NCI-H146 treated with DMSO at 0.1 percent for 48 hours (cell line): ENCODE data around the gene PLXNA4.

Source experiments
- DNase-seq: peaks from one replicate; lab custom pipeline; 2025; ENCODE audit not compliant: unreplicated experiment; lab: John Stamatoyannopoulos, UW

The PLXNA4 gene

GRCh38 chr7:132422502-132423111 lies 153.7 kb downstream of the PLXNA4 start:
- DNase-seq: no peak

DNA sequence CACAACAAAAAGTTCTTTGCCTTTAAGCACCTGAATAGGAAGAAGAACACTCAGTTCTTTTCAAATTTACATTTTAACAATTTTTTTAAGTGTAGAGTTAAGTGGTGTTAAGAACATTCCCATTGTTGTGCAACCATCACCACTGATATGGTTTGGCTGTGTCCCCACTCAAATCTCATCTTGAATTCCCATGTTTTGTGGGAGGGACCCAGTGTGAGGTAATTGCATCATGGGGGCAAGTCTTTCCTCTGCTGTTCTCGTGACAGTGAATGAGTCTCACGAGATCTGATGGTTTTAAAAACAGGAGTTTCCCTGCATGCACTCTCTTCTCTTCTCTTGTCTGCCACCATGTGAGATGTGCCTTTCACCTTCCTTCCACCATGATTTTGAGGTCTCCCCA lies 155.7 kb downstream of the PLXNA4 start:
- DNase-seq: no peak

- no peak for DNase-seq
Measured at GRCh38 chr7:132419542-132419941, 156.7 kb downstream of the PLXNA4 start.

GRCh38 chr7:132418840-132419239 lies 157.4 kb downstream of the PLXNA4 start:
- no peak for DNase-seq

- DNase-seq: no peak
Measured at GRCh38 chr7:132417103-132417906, 159.0 kb downstream of the PLXNA4 start.

DNA sequence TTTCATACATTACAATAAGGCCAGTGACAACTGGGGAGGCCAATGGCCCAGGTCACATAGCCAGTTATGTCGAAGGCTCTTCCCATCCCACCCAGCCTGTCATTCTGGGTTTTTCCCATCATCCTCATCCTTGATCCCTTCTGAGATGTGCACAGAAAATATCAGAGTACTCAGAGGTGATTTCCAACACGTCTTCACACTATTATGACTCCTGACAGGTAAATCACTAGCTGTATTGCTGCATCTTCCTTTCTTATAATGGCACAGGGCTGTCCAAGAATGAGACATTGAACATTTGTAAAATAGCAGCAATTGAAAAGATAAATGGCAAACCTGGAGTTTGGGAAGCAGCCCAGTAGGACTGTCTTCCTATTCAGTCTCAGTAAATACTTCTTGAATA lies 159.9 kb downstream of the PLXNA4 start:
- no peak for DNase-seq

DNA sequence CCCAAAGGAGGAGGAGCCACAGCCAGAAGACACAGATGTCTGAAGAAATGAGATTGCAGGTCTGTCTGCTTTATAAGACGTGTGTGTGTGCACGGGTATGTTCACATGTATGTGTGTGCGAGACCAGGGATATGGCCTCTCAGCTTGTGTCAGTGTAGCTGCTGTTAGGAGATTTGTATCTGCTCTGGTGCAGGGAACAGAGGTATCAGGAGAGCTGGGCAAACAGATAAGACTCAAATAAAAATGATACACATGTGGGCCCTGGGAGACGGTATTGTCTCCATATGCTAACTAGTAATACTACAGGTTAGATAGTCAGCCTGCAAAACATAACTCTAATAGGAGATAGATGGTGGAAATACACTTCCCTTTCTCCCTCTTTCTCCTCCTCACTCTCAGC lies 161.0 kb downstream of the PLXNA4 start:
- no peak for DNase-seq

DNA sequence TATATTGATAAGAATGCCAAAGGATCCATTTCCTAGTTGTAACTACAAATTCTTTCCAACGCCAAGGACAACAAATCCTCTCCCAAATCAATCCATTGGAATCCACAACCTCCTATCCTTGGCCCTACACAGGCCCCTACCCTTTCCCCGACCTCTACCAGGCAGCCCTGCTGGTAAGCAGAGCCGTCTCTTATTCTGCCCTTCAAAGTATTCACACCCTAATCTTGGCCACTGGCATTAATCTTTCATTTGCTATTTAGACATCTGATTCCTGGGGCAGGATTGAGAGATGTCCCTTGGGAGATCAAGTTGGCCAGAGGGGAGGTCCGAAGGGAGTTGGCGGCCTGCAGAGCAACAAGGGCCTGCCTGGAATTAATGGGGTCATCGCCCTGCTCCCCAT lies 161.4 kb downstream of the PLXNA4 start:
- no peak for DNase-seq

GRCh38 chr7:132412435-132412834 lies 163.8 kb downstream of the PLXNA4 start:
- no peak for DNase-seq

DNA sequence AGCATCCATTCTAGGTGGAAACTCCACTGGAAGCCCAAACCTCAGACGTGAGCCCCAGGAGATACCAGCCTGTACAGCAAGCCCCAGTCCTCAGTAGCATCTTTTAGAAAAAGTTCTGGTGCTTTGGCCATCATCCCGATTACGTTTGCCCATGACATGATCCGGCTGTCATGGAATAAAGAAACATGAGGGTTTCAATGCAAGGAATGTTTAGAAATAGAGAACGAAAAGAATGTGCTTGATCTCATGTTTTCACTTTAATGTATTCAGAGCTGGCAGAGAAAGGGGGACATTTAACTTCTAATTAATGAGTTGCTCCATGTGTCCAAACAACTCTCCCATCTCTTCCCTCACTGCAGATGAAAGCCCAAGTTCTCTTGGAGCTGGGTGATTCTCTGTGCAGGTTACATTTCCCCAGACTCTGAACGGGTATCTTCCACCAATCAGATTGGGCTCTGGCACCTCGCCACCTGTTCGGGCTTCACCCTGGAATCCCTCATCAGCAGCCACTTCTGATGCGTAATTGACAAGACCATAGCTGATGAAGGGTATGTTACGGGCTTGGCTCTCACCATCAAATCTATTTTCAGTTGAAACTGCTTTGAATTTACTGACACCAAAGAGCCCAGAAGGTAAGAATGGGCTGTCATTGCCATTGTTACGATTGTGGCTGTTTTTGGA lies 165.3 kb downstream of the PLXNA4 start:
- DNase-seq: no peak

- DNase-seq: no peak
Measured at GRCh38 chr7:132410385-132410784, 165.9 kb downstream of the PLXNA4 start.

DNA sequence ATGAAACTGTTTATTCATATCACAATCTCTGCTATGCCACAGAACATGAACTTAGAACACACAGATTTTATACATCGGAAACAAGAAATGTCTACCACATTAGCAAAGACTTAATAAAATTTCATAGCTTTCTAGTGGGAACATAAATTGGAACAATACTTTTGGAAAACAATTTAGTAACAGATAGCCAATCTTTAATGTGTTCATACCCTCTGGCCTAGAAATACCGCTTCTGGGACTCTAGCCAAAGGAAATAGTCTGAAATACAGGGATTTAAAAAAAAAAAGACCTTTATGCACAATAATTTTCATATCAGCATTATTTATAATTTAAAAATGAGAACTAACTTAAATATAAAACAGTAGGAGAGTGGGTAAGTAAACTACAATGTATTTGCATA lies 168.5 kb downstream of the PLXNA4 start:
- DNase-seq: no peak

GRCh38 chr7:132406039-132406438 lies 170.2 kb downstream of the PLXNA4 start:
- DNase-seq: no peak

DNA sequence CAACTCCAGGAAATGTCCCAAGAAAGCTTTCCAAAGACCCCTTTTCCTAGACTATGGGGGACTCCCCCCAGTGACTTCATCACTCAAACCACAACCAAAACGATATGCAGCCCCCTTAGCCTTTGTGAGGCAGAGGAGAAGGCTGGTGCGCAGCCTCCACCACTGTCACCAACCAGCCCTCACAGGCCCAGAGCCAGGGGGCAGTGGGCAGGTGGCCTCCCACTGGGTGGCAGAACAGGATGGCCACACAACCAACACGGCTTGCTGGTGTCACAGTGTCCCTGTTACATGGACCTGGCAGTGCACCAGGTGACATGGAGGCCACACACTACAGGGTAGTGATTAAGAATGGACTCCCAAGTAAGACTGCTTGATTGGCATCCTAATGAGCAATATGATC lies 172.0 kb downstream of the PLXNA4 start:
- DNase-seq: no peak

GRCh38 chr7:132403465-132404110 lies 172.7 kb downstream of the PLXNA4 start:
- no peak for DNase-seq

DNA sequence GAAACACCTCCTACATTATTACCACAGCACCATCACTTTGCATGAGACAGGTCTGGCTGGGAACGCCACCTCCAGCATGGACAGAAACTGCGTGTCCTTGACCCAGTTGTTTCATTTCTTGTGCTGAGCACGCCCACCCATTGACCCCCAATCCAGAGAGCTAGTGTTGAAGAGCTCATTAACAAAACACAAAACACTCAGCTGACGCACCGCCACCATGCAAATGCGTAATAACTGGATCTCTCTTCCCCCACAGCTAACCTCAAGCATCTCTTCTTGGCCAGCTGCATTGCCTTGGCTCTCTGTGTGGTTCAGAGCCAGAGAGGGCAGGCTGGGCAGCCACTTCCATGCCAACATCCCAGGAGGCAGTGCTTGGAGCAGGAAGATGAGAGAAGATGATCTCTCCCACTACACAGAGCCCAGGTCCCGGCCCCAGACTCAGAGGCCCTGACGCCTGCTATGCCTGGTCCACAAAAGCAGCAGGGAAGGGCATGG lies 173.5 kb downstream of the PLXNA4 start:
- no peak for DNase-seq

GRCh38 chr7:132402096-132402495 lies 174.2 kb downstream of the PLXNA4 start:
- DNase-seq: no peak

DNA sequence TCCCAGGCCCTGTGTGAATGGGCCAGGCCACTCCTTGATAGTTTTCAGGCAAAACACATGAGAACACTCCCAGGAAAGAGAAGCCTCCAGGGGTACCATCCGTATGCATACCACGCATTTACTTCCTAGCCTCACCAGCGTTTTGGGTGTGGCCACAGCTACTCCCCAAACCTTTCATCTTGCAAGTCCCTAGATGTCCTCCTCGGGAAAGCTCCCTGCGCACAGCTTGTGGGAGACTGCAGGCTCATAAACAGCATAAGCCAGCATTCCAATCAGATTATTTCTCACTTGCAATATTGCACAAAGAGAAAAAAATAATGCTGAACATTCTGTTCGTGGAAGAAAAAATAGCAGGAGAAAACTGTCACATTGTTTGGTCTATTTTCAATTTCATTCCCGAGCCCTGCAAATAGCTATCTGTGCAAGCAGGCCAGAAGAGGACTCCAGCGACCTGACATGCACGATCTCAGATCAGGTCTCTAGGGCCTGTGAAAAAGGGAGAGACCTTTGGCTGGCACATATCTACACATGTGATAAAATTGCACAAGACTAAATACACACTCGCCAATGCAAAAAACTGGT lies 175.6 kb downstream of the PLXNA4 start:
- no peak for DNase-seq

GRCh38 chr7:132399367-132399766 lies 176.9 kb downstream of the PLXNA4 start:
- no peak for DNase-seq

DNA sequence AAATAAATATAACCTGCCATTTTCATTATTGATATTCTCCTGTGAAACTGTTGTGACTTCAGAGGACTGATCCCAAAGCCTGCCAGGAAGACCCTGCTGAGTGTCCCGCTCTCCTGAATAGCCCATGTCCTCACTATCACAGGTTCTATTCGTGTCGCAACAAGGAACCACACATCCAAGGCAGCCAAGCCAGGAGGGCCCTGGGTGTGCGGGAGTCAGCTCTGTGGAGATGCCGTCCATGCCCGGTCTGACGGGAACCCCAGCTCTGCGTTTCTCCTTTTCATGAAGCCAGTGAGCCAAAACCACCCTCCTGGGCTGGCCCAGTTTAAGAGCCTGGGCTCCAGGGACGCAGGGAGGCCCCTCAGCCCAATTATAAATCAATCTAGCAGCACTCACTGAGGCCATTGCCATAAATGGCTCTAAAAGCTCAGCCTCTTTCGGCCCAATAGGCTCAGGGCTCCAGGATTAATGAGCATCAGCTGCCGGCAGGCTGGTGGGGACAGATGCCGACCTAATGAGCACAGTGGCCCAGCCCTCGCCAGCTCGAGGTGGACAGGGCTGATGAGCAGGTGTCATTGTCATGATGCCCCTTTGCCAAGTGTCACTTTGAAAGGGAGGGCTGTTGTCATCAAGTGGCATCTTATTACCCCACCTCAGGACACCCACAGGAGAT lies 177.9 kb downstream of the PLXNA4 start:
- DNase-seq: no peak

- no peak for DNase-seq
Measured at GRCh38 chr7:132397070-132397469, 179.2 kb downstream of the PLXNA4 start.
